Measurements from ENCODE around the gene GRIA1.

Gene GRIA1

DNA sequence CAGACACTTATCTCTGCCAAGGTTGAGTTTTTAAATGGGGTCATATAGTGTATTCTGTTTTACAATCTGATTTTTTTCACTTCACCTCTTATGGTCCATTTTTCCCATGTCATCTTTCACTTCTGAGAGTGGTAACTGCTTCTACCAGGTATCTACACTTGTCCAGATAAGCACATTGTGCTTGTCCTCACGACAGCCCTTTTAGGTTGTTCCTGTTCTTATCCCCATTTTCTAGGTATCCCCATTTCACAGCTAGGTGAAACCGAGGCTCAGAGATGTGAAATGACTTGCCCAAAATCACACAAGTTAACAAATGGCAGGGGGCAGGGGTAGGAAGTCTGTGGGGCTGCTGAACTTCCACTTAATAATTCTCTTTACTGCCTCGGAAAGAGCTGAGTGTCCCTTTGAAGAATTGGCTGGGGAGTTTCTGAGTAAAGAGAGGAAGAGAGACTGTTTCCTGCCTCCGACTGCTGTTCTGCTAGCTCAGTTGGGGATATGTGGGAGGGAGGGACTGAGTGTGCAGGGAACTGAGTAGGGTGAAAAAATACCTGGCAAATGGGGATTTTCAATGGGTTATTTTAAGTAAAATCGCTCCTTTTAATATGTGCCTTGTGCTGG, 255.4 kb downstream of the GRIA1 start:
- TF ChIP-seq GATA1 (IDR thresholded peaks at IDR 0.05; ENCODE audit: low read depth, low read length) (no peak), POLR2A (IDR thresholded peaks at IDR 0.05; ENCODE audit: low read length) (no peak)

DNA sequence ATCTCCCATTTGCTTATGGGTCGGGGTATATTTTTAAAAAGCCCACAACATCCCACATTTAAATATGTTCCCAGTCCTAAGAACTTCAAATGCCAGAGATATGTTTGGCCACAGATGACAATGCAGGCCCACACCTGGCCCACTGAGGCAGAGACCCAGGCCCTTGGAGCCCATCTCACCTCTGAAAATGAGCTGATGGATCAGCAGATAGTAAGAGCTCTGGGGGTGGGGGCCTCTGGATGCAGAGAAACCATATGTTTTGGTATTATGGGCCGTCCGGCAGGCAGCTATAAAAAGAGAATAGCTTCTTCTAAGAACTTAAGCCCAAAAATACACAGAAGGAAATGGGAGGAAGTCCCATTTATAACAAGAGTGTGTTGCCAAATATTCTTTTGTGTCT, 256.0 kb downstream of the GRIA1 start:
- TF ChIP-seq GATA1 (IDR thresholded peaks at IDR 0.05; ENCODE audit: low read depth, low read length) = no peak
- TF ChIP-seq POLR2A (IDR thresholded peaks at IDR 0.05; ENCODE audit: low read length) = no peak
- no peak for DNase-seq

More for the DNA sequence above, 255.4 kb downstream of the GRIA1 start:
- DNase-seq = no peak

DNA sequence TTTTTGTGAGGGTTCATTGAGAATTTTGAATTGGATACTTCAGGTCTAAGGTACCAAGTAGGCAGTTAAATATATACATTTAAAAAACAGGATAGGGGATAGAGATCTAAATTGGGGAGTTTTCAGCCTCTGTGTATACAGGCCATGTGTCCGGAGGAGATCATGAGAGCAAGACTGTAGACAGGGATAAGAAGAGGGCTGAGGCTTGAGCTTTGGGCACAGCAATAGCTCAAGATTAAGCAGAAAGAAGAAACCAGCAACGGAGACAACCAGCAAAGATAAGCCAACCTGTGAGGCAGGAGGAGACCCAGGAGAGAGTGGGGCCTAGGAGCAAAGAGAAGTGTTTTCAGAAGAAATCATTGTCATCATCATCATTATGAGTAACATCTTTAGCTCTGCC, 258.4 kb downstream of the GRIA1 start:
- TF ChIP-seq GATA1 (IDR thresholded peaks at IDR 0.05; ENCODE audit: low read depth, low read length) = no peak
- no peak for TF ChIP-seq POLR2A (IDR thresholded peaks at IDR 0.05; ENCODE audit: low read length)
- no peak for DNase-seq

DNA sequence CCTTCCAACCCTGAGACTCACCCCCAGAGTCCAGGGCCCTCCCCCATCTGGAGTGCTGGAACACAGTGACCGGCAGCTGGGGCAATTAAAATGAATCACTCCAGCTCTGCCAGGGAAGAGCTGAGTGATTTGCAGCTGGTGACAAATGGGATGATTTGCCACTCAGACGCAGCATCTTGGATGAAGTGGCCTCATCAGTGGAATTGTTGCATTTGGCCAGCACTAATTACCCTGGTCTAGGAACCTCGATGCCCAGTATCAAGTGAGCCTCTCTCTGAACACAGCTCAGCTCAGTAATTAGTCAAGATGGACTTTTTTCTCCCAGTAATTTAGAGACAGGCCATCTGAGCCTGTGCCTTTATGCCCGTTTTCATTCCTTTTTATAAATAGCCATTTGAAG, 259.5 kb downstream of the GRIA1 start:
- DNase-seq = no peak
- TF ChIP-seq GATA1 (IDR thresholded peaks at IDR 0.05; ENCODE audit: low read depth, low read length) = no peak
- TF ChIP-seq POLR2A (IDR thresholded peaks at IDR 0.05; ENCODE audit: low read length) = no peak

DNA sequence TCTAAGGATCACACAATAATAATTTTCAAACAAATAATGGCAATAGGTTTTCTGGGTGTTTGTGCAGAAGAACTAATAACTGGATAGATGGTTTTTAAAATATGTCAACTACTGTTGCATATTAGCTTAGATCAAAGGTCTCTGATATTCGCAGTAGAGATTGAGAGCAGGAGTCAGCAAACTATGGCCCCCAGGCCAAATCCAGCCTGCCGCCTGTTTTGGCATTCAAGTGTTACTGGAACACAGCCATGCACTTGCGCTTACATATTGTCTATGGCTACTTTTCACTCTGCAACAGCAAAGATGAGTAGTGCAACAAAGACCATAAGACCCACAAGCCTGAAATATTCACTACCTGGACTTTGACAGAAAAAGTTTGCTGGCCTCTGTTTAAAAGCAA, 260.8 kb downstream of the GRIA1 start:
- no peak for DNase-seq
- TF ChIP-seq GATA1 (IDR thresholded peaks at IDR 0.05; ENCODE audit: low read depth, low read length) = no peak
- TF ChIP-seq POLR2A (IDR thresholded peaks at IDR 0.05; ENCODE audit: low read length) = no peak

DNA sequence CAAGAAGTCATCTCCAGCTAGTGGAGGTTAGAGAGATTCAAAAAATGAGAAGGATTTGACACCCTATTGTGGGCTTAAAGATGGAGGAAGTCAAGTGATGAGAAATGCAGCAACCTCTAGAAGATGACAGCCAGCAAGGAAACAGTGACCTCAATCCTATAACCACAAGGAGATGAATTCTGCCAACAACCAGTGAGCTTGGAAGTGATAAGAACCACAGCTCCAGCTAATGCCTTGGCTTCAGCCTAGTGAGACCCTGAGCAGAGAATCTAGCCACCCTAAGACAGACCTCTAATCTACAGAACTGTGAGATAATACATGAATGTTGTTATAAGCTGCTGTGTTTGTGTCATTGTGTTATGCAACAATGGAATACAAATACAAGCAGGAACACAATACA, 262.4 kb downstream of the GRIA1 start:
- DNase-seq = no peak
- TF ChIP-seq GATA1 (IDR thresholded peaks at IDR 0.05; ENCODE audit: low read depth, low read length) = no peak
- TF ChIP-seq POLR2A (IDR thresholded peaks at IDR 0.05; ENCODE audit: low read length) = no peak

DNA sequence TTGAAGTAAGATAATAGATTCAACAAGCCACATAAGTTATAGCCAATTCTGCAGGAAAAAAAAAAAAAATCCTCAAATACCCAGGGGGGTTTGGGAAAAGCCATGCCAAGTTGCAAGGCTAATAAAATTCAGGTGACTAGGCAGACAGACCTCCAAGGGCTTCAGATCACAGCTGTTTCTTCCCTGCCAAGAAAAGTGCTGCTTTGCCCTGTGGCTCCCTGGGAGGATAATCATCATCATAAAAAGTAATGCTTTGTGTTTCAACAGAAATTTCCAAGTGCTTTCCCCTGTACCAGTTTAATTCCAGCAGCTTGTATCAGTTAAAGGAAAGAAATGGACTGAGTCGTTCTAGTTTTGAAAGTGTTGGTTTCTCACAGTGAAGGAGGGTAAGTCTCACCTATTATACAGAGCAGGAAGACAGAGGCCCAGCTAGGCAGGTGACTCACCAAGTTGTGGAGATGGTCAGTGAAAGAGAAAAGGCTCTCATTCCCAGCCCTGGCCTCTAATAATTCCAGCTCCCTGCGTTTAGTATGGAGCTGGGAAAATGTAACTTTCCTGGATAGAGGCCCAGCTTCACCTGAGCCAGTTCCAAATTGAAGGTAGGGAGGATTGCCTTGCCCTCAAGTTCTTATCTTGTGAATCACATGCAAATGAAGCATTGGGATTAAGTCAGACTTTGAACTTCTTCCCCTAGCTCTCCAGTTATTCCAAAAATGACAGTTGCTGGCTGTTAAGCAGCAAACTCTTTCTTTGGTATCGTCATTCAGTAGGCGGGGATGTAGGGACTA, 263.4 kb downstream of the GRIA1 start:
- DNase-seq = no peak
- no peak for TF ChIP-seq POLR2A (IDR thresholded peaks at IDR 0.05; ENCODE audit: low read length)
- no peak for TF ChIP-seq GATA1 (IDR thresholded peaks at IDR 0.05; ENCODE audit: low read depth, low read length)

DNA sequence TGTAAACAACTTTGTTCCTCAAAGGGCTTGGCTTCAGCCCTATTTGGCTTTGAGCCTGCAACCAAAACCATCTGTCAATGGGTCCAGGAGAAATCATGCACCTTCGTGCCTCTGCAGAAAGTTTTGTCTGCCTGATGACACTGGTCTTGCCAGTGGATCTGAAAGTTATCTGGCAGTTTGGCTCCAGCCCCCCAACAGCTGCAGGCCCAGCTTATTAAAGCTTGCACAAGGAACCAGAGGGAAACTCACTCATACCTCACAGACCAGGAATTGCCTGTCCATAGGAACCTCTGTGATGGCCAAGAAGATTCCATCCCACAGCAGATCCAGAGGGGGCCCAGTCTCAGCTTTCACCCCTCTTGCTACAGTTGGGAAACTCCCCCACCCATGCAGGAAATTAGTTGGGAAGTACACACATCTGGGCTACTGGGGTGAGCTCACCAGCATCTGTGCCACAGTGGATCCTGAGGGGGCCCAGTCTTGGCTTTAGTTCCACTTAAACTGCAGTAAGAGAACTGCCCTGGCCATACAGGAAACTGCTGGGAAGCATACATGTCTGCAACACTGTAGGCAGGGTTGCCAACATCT, 265.5 kb downstream of the GRIA1 start:
- TF ChIP-seq POLR2A (IDR thresholded peaks at IDR 0.05; ENCODE audit: low read length) (no peak), GATA1 (IDR thresholded peaks at IDR 0.05; ENCODE audit: low read depth, low read length) (no peak)
- DNase-seq = no peak

DNA sequence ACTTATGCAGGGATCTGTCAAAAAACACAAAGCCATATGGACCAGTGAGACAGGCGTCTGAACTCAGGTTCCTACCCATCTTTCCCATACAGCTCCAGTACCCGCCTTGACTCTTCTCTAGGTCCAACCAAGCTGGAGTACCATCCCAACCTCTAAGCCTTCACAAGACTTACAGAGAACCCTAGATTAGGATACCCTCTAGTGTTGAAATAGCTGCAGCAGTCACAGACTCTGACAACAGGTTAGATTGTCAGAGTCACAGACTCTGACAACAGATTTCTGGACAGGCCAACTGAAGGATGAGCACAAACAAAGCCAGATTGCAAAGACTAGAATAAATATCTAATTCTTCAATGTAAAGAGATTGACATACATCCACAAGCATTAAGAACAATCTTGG, 266.1 kb downstream of the GRIA1 start:
- DNase-seq = no peak
- TF ChIP-seq POLR2A (IDR thresholded peaks at IDR 0.05; ENCODE audit: low read length) (no peak), GATA1 (IDR thresholded peaks at IDR 0.05; ENCODE audit: low read depth, low read length) (no peak)

DNA sequence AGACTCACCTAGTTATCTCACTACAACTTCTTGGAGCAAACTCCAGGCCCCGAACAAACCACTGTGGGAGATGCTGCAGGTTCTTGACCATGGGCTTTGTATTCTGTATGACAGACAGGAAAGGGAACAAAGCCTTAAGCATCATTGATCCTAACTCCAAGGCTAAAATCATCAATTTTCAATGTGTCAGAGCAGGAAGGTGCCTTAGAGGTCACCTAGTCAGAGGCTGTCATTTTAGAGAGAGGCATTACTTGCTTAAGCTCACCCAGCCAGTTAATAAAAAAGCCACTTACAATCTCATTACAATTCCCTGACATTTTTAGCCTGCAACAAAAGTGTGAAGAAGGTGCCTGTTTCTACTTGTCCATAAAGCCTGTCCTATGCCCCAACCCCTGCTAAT, 275.5 kb downstream of the GRIA1 start:
- TF ChIP-seq GATA1 (IDR thresholded peaks at IDR 0.05; ENCODE audit: low read depth, low read length) (no peak), POLR2A (IDR thresholded peaks at IDR 0.05; ENCODE audit: low read length) (no peak)
- DNase-seq = no peak

DNA sequence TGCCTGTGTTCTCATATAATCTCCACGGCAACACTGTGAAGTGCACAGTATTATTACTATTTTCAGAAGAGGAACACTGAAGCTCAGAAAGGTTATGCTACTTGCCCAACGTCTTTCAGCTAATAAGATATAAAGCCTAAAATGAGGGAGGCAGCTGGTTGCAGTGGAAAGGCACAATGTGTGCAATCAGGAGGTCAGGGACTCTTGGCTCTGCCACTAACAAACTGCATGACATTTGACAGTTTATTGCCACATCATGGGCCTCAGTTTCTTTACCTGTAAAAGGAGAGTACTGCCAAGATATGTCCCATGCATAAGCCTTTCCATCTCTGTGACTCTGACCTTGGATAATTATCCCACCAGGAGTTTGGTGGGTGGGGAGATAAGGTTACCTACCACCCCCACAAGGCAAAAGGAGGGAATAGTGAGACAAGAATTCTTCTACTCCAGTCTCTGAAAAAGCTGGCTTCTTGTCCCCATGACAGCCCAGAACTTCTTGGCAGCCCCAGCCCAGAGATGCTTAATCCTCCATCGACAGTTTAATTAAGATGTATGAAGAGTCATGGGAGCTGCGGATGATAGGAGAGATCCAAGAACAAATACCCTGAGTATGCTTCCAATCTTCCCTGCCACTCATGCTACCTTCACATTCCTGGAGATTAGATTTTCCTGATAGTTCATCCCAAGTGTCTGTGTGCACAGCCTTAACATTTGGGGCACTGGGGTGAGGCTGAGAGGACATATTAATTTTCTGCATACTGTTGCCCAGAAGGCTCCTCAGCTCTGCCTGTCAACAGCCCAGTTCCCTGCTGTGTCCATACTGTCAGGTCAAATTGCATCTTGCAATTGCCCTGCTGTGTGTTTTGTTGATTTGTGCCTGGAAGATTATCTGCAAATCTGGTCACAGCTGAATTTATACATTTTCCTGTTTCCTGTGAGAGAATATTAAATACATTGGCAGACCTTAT, 277.0 kb downstream of the GRIA1 start:
- no peak for DNase-seq
- no peak for TF ChIP-seq POLR2A (IDR thresholded peaks at IDR 0.05; ENCODE audit: low read length)
- no peak for TF ChIP-seq GATA1 (IDR thresholded peaks at IDR 0.05; ENCODE audit: low read depth, low read length)

DNA sequence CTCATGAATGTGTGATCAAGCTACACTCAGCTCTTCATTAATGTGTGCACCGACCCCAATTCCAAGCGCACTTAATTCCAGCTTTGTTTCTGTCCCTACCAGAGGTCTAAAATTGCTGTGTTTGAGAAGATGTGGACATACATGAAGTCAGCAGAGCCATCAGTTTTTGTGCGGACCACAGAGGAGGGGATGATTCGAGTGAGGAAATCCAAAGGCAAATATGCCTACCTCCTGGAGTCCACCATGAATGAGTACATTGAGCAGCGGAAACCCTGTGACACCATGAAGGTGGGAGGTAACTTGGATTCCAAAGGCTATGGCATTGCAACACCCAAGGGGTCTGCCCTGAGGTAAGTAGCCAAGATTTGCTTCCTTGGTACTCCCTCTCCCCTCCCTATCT, 279.6 kb downstream of the GRIA1 start:
- DNase-seq = no peak
- no peak for TF ChIP-seq POLR2A (IDR thresholded peaks at IDR 0.05; ENCODE audit: low read length)
- no peak for TF ChIP-seq GATA1 (IDR thresholded peaks at IDR 0.05; ENCODE audit: low read depth, low read length)

DNA sequence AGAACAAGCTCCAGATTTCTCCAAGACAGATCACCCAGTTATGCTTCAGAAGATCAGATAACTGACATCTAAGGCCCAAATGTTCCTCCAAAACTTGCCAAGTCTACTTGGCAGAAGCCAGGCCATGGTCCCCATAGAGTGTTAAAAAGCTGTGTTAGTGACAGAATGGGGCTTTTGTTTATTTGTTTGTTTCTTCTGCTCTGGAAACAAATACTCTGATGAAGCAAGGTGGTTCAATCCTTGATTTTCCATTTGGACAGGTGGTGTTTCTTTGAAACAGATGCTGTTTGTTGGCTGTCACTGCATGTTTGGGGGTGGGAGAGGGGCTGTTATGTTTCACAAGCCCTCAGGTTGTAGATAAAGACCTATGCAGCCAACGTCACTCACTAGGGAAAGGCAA, 284.2 kb downstream of the GRIA1 start:
- no peak for TF ChIP-seq GATA1 (IDR thresholded peaks at IDR 0.05; ENCODE audit: low read depth, low read length)
- TF ChIP-seq POLR2A (IDR thresholded peaks at IDR 0.05; ENCODE audit: low read length) = no peak
- no peak for DNase-seq

DNA sequence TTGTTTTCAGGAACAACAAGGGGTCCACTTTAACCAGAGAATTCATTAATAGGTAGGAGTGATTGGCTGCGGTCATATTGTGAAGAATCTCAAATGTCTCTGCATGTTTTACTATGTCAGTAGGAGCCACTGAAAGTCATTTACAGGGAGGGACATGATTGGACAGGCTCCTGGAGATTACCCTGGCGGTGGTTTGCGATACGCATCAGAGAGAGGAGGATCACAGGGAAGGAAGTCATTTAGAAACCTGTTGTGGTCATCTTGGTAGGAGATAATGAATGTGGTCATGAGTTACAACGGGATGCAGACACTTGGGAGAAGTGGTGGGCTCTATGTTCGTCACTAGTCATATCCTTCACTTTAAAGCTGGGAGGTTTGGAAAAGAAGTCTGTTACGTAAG, 285.5 kb downstream of the GRIA1 start:
- DNase-seq = no peak
- TF ChIP-seq GATA1 (IDR thresholded peaks at IDR 0.05; ENCODE audit: low read depth, low read length) (no peak), POLR2A (IDR thresholded peaks at IDR 0.05; ENCODE audit: low read length) (no peak)

Measured in erythroblast (primary cell).